Effector CD4-positive, alpha-beta T cell (primary cell): ENCODE data around the gene GRID2.
"Not testable (repeated sequence)": the region's sequence is repeated elsewhere in the genome, so short reads cannot be mapped to it uniquely, and the experiment has no call there.

ENCODE experiments used
- DNase-seq: peaks from one replicate; pipeline ENCODE4 v3.0.0-alpha.2; 2020

Gene GRID2

GRCh38 chr4:92444143-92444843 is 140.5 kb downstream of the GRID2 start:
- not testable (repeated sequence) for DNase-seq

DNA sequence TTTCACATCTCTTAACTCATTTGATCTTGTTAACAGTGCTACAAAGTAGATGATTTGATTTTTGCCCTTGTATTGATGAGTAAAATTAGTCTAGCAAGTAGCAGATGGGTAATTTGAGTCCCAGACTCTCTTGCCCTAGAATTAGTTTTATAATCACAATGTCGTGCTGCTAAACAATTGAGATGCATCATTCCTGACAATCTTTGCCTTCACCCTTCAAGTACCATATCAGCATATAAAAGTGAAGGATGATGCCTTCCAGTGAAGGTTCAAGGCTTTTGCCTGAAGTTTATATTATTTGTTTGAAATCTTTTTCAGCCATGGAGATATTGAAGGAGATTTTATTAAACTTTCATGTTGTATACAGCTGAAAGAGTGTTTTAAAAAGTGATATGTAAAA is 141.4 kb downstream of the GRID2 start:
- DNase-seq: no peak

DNA sequence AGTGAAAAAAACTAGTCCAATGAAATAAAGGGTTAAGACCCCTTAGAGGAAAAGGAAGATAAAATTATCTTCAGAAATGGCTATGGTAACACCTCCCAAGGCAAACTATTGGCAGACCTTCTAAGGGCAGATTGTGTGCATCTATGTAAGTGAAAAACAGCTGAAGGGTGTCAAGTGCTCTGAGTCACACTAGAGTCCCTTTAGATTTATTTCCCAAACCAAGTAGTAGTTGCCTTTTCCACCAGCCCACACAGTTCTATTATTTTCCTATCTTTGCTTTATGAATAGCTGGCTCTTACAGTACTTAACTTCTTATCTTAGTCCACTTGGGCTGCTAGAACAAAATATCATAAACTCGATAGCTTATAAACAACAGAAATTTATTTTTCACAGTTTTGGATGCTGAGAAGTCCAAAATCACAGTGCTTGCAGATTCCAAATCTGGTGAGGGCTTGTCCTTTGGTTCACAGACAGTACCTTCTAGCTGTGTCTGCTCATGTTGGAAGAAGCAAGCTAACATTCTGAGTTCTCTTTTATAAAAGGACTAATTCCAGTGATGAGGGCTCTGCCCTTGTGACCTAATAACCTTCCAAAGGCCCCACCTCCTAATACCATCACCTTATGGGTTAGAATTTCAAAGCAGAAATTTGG is 143.6 kb downstream of the GRID2 start:
- no peak for DNase-seq

- DNase-seq: not testable (repeated sequence)
These were observed 144.4 kb downstream of the GRID2 start for GRCh38 chr4:92448176-92448575.

DNA sequence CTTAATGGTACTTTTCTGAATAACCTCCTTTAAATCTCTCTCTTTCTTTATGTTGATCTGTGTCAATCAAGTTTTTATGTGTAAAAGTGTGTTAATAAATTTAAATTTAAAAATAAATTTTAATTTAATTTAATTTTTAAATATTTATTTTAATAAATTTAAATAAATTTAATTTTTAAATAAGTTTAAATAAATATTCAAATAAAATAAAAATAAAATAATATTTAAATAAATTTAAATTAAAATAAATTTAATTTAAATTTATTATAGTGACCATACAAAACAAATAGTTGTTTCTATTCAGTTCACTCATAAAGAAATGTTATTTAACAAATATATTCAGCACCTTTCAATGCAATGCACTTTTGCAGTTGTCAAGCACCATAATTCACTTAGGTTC is 146.9 kb downstream of the GRID2 start:
- DNase-seq: no peak

- DNase-seq: no peak
These were observed 148.0 kb downstream of the GRID2 start for GRCh38 chr4:92451782-92452181.

DNA sequence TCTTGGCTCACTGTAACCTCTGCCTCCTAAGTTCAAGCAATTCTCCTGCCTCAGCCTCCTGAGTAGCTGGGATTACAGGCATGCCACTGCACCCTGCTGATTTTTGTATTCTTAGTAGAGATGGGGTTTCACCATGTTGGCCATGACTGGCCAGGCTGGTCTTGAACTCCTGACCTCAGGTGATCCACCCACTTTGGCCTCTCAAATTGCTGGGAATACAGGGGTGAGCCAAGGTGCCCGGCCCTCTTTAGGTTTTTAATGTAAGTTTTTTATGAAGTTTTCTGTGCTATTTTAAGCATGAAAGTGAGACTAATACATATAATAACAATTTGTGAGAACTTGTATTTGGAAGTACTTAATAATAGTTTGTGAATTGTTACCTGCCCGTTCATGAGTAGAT is 148.6 kb downstream of the GRID2 start:
- DNase-seq: not testable (repeated sequence)

DNA sequence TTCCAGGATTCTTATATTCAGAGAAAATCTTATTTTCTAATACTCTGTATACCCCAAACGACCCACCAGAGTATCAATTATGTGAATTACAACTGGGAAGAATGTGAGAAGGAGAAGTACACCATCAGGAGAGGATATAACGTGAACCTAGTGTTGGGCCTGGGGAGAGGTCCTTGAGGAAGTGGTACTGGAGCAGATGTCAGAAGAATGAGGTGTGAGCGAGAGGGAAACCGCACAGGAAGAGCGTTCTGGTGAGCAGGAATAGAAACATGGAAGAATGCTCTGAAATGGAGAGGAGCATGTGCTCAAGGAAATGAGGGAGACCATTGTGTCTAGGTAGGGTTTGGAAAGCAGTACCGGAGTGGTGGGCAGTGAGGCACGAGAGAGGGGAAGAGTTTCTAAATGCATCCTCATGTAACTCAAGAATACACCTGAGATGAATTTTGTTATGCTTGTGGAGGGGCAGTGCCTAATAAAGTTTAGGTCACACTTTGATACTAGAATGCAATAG is 151.6 kb downstream of the GRID2 start:
- no peak for DNase-seq

- DNase-seq: no peak
These were observed 152.2 kb downstream of the GRID2 start for GRCh38 chr4:92455951-92456350.

DNA sequence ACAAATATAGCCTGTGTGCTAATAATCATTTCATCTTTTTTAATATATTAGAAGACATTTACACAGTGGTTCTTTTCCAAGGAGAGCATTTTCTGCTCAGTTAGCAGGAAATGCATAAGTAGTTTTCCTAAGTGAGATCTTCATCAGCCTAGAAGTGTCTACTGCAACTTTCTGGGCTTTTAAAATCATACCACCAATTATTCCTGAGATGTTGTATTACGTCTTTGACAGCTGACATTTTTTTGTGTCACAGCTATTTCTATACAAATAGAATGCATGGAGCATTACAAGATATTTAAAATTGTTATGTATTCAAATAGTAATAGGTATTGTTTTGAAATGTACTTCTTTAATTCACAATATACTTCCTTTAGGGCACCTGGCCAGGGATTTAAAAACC is 158.0 kb downstream of the GRID2 start:
- no peak for DNase-seq

- DNase-seq: no peak
These were observed 173.5 kb downstream of the GRID2 start for GRCh38 chr4:92477298-92477697.

GRCh38 chr4:92483341-92483740 is 179.6 kb downstream of the GRID2 start:
- no peak for DNase-seq

DNA sequence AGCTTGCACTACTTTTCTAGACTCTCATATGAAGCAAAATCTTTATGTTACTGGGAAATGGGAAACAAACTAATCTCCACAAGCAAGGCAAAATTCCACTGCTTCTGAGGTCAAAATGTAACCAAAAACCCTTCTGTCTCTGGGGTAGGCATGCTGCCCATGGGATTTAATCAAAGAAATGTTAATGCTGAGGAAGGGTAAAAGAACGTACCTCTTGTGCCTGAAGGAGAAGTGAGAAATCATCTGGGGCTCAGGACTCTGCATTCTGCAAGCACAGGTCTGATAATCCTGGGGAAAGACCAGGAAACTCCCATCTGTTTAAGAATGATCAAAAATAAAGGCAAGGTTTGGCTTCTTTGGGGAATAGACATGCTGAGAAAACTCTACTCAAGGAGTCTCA is 184.7 kb downstream of the GRID2 start:
- DNase-seq: no peak

DNA sequence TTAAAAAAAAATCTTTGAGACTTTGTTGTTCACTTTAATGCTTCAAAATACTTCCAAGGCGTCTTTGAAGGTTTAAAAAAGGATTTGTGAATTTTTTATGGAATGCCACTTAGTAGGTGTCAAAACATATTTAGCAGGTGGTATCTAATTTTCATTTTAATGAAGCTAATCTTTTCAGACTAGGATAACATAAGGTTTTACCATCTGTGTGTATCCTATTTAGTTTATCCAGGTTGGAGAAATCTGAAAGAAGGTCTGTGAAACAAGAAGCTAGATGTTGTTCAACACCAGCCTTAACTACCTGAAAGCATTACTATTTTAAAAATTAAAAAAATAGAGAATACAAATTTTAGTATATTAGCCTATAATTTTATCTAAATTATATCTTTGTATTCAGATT is 193.4 kb downstream of the GRID2 start:
- DNase-seq: no peak

- no peak for DNase-seq
These were observed 197.7 kb downstream of the GRID2 start for GRCh38 chr4:92501456-92501855.

- DNase-seq: no peak
These were observed 203.2 kb downstream of the GRID2 start for GRCh38 chr4:92506933-92507332.

DNA sequence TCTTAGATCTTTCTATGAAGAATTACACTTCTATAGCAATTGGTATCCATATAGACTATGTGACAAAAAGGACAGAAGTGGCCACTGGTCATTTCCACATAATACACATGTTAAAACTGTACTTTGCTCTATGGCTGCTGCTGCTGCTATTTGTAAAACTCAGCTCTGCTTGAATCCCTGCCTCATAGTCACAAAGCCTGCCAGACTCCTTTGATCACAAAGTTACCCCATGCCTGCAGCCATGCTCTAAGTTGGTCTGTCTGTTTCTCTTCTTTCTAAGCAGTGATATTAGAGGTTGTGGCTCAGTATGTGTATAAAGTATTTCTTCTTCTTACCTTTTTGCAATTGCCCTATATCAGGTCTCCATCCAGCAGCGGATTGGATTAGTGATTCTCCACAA is 210.9 kb downstream of the GRID2 start:
- DNase-seq: no peak

DNA sequence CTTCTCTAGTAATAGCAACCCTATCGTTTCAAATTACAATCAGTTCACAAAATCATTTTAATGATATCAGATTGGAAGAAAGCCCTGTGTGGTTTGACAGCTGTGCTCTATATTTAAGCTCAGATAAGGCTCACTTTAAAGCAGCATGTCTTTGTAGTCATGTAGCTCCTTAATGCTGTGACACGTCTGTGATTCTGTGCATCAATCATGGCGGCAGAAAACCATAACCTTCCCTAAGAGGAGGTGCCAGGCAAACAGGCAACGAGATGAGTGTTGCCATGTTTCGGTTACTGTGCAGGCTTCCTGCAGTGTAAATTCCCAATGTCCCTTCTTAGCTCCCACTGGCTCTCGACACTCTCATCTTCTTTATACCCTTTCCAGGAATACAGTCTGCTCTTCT is 212.7 kb downstream of the GRID2 start:
- DNase-seq: no peak

DNA sequence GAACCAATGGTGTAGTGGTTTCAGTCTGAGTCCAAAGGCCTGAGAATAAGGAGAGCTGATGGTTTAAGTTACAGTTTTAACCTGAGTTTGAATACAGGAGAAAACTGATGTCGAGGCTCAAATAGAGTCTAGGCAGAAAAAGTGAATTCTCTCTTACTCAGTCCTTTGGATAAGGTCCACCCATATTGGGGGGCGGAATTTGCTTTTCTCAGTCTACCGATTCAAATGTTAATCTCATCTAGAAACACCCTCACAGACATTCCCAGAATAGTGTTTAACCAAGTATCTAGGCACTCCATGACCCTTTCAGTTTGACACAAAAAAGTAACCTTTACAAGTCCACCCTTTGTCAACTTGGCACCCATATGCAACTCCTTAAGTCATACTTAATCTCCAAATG is 216.0 kb downstream of the GRID2 start:
- DNase-seq: no peak

DNA sequence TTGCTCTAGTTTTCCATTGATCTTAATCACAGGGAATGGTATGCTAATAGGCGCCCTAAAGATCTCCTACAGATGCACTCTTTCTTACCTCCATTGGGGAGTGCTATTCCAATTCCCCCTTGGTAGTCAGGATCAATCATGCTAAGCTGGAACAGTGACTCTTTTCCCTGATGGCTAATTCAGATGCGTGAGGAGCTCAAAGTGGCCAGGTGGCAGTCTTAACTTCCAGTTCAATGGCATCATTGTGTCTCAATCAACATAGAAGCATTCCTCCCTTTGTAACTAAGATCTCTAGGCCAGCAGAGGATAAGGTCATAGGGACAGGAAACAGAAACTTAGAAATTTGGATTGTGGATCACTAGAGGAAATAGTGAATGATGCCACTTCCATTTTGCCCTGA is 216.8 kb downstream of the GRID2 start:
- DNase-seq: no peak

GRCh38 chr4:92521941-92522340 is 218.2 kb downstream of the GRID2 start:
- DNase-seq: no peak

GRCh38 chr4:92522356-92522755 is 218.6 kb downstream of the GRID2 start:
- no peak for DNase-seq

- no peak for DNase-seq
These were observed 220.4 kb downstream of the GRID2 start for GRCh38 chr4:92524131-92524530.

- DNase-seq: no peak
These were observed 224.8 kb downstream of the GRID2 start for GRCh38 chr4:92528541-92528940.

GRCh38 chr4:92529510-92529909 is 225.7 kb downstream of the GRID2 start:
- no peak for DNase-seq
